KMS-11 (cell line): ENCODE results near the gene TTC1.

ENCODE experiments used
- H2AFZ ChIP-seq: fragments of 200-600 bp; sonication (generic); 2 replicates; pipeline ENCODE4 v1.6.1; 2016; ENCODE audit warnings: antibody characterized with exemption, mixed run types, low read depth
- H3K27ac ChIP-seq: fragments of 200-600 bp; sonication (generic); 2 replicates; pipeline ENCODE4 v1.6.1; 2016; ENCODE audit warnings: mild to moderate bottlenecking, mixed run types
- H3K27me3 ChIP-seq: fragments of 200-600 bp; sonication (generic); 2 replicates; pipeline ENCODE4 v1.6.1; 2017; ENCODE audit warnings: mild to moderate bottlenecking, low read depth, mixed run types, moderate library complexity; ENCODE audit not compliant: insufficient read depth
- H3K36me3 ChIP-seq: fragments of 200-600 bp; sonication (generic); 2 replicates; pipeline ENCODE4 v1.6.1; 2017; ENCODE audit warnings: mild to moderate bottlenecking, mixed run types; ENCODE audit not compliant: insufficient read depth
- H3K4me1 ChIP-seq: fragments of 200-600 bp; sonication (generic); 2 replicates; pipeline ENCODE4 v1.6.1; 2016; ENCODE audit warnings: mild to moderate bottlenecking, low read depth, mixed run types; ENCODE audit not compliant: poor library complexity, severe bottlenecking
- H3K4me2 ChIP-seq: fragments of 200-600 bp; sonication (generic); 2 replicates; pipeline ENCODE4 v1.7.0; 2016; ENCODE audit warnings: mild to moderate bottlenecking, mixed run types
- H3K4me3 ChIP-seq: fragments of 200-600 bp; sonication (generic); IDR thresholded peaks from 2 replicates; pipeline ENCODE4 v1.6.1; 2017; ENCODE audit warnings: low read depth, low read length, mixed read lengths; ENCODE audit not compliant: insufficient read depth
- H3K79me2 ChIP-seq: fragments of 200-600 bp; sonication (generic); 2 replicates; pipeline ENCODE4 v1.6.1; 2016; ENCODE audit warnings: low read depth, mixed run types; ENCODE audit not compliant: insufficient read depth
- H3K9ac ChIP-seq: fragments of 200-600 bp; sonication (generic); 2 replicates; pipeline ENCODE4 v1.6.1; 2016; ENCODE audit warnings: mild to moderate bottlenecking, mixed run types
- H4K20me1 ChIP-seq: fragments of 200-600 bp; sonication (generic); 2 replicates; pipeline ENCODE4 v1.6.1; 2016; ENCODE audit warnings: mild to moderate bottlenecking, mixed run types; ENCODE audit not compliant: insufficient read depth
- TF ChIP-seq, protein P1 (sequence below): fragments of 200-600 bp; sonication (generic); conservative IDR thresholded peaks from 2 replicates; pipeline ENCODE4 v1.6.1; 2017; ENCODE audit warnings: low read depth, mild to moderate bottlenecking, antibody characterized with exemption, low read length, moderate library complexity, mixed read lengths

TTC1 gene

DNA sequence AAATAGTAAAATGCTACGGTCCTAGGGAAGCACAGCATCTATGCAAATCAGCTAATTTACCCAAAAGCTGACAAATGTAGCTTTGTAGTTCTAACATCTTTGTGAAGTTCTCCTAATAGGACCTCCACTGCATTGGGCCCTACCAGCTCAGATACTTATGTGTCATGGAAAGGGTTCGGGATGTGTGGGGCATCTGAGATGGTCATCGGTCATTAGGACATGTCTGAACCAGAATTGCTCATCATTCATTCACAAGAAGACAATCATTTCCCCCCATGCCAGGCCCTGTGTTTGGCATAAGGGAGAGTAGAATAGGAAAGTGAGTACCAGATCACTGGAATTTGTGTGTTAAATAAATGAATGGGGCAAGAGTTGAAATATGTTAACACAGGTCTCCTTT lies 74.6 kb downstream of the TTC1 start:
- Histone ChIP-seq H3K4me2 (no peak overlapping the region), H3K27me3 (no peaks in the 10 kb centered on the region), H3K9ac (no peak overlapping the region), H3K79me2 (no peaks in the 10 kb centered on the region), H3K27ac (no peak overlapping the region), H2AFZ (no peak overlapping the region), H3K4me1 (no peaks in the 10 kb centered on the region), H4K20me1 (no peaks in the 10 kb centered on the region), H3K4me3 (no peak overlapping the region), H3K36me3 (no peaks in the 10 kb centered on the region)
- TF ChIP-seq, protein P1, sequence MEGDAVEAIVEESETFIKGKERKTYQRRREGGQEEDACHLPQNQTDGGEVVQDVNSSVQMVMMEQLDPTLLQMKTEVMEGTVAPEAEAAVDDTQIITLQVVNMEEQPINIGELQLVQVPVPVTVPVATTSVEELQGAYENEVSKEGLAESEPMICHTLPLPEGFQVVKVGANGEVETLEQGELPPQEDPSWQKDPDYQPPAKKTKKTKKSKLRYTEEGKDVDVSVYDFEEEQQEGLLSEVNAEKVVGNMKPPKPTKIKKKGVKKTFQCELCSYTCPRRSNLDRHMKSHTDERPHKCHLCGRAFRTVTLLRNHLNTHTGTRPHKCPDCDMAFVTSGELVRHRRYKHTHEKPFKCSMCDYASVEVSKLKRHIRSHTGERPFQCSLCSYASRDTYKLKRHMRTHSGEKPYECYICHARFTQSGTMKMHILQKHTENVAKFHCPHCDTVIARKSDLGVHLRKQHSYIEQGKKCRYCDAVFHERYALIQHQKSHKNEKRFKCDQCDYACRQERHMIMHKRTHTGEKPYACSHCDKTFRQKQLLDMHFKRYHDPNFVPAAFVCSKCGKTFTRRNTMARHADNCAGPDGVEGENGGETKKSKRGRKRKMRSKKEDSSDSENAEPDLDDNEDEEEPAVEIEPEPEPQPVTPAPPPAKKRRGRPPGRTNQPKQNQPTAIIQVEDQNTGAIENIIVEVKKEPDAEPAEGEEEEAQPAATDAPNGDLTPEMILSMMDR, result no peak

- Histone ChIP-seq H3K9ac (no peak overlapping the region), H3K27ac (no peak overlapping the region), H3K4me2 (no peak overlapping the region), H3K4me3 (no peak overlapping the region), H4K20me1 (no peaks in the 10 kb centered on the region), H3K4me1 (no peaks in the 10 kb centered on the region), H3K79me2 (no peaks in the 10 kb centered on the region), H3K27me3 (no peaks in the 10 kb centered on the region), H3K36me3 (no peaks in the 10 kb centered on the region), H2AFZ (no peak overlapping the region)
- TF ChIP-seq, protein P1, result no peak
Measured at GRCh38 chr5:160084144-160084543, 75.2 kb downstream of the TTC1 start.

GRCh38 chr5:160087199-160087598 lies 78.3 kb downstream of the TTC1 start:
- H4K20me1 ChIP-seq, result no peaks in the 10 kb centered on the region
- H3K79me2 ChIP-seq, result no peaks in the 10 kb centered on the region
- H3K9ac ChIP-seq, result no peak overlapping the region
- no peak overlapping the region for H3K27ac ChIP-seq
- H3K36me3 ChIP-seq, result no peaks in the 10 kb centered on the region
- no peaks in the 10 kb centered on the region for H3K27me3 ChIP-seq
- H3K4me1 ChIP-seq, result no peaks in the 10 kb centered on the region
- TF ChIP-seq, protein P1, result no peak
- H3K4me3 ChIP-seq, result no peak overlapping the region
- H2AFZ ChIP-seq, result no peak overlapping the region
- no peak overlapping the region for H3K4me2 ChIP-seq

DNA sequence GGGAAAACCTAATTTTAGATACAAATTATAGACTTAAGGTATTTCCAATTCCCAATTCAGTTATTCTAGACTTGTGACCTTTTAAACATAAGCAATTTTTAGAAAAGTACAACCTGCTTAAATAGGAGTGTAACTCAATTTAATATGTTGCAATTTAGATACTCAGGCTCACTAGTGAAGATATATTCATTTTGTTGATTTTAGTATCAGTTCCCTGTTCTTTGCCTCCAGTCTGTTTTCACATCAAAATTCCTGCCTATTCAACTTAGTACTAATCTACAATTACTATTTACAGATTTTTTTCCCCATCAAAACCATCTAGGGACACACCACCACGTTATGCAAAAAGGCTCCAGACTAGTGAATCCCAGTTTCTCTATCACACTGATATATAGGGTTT lies 79.9 kb downstream of the TTC1 start:
- no peaks in the 10 kb centered on the region for H3K27me3 ChIP-seq
- H2AFZ ChIP-seq, result no peak overlapping the region
- no peaks in the 10 kb centered on the region for H3K79me2 ChIP-seq
- H3K9ac ChIP-seq, result no peak overlapping the region
- no peaks in the 10 kb centered on the region for H3K36me3 ChIP-seq
- TF ChIP-seq, protein P1, result no peak
- no peaks in the 10 kb centered on the region for H4K20me1 ChIP-seq
- H3K4me3 ChIP-seq, result no peak overlapping the region
- H3K4me2 ChIP-seq, result no peak overlapping the region
- no peak overlapping the region for H3K27ac ChIP-seq
- H3K4me1 ChIP-seq, result peaks cover 7% of the 10 kb centered on the region
